DOHH2 (cell line): ENCODE measurements around the gene P2RX7.

ENCODE experiments used
- H3F3A ChIP-seq: fragments of 200-600 bp; sonication (generic), shearing (Covaris generic); 2 replicates; pipeline ENCODE4 v1.6.0; 2016; ENCODE audit warnings: antibody characterized with exemption, mild to moderate bottlenecking; ENCODE audit not compliant: control insufficient read depth, insufficient read depth
- H3K27ac ChIP-seq: fragments of 200-600 bp; sonication (generic); 2 replicates; pipeline ENCODE4 v1.5.1; 2014; ENCODE audit warnings: low read depth, mild to moderate bottlenecking, low read length, moderate library complexity
- H3K27me3 ChIP-seq: fragments of 200-600 bp; sonication (generic); 2 replicates; pipeline ENCODE4 v1.6.1; 2014; ENCODE audit warnings: mild to moderate bottlenecking, low read length, mixed read lengths; ENCODE audit not compliant: control insufficient read depth
- H3K36me3 ChIP-seq: fragments of 200-600 bp; sonication (generic); 2 replicates; pipeline ENCODE4 v1.6.1; 2014; ENCODE audit warnings: mild to moderate bottlenecking, low read length, moderate library complexity, mixed read lengths; ENCODE audit not compliant: control insufficient read depth
- H3K4me1 ChIP-seq: fragments of 200-600 bp; sonication (generic); 2 replicates; pipeline ENCODE4 v1.6.1; 2014; ENCODE audit warnings: mild to moderate bottlenecking, low read length, mixed read lengths; ENCODE audit not compliant: control insufficient read depth
- H3K4me2 ChIP-seq: fragments of 200-600 bp; sonication (generic); 2 replicates; pipeline ENCODE4 v1.6.0; 2014; ENCODE audit warnings: mild to moderate bottlenecking, low read length, moderate library complexity
- H3K4me3 ChIP-seq: fragments of 200-600 bp; sonication (generic); 2 replicates; pipeline ENCODE4 v1.5.1; 2014; ENCODE audit warnings: mild to moderate bottlenecking, low read length, mixed read lengths
- H3K79me2 ChIP-seq: fragments of 200-600 bp; sonication (generic); 2 replicates; pipeline ENCODE4 v1.6.1; 2014; ENCODE audit warnings: mild to moderate bottlenecking, low read length, mixed read lengths; ENCODE audit not compliant: control insufficient read depth
- H3K9me2 ChIP-seq: fragments of 200-600 bp; sonication (generic); replicated peaks from 2 replicates; pipeline ENCODE4 v1.6.1; 2014; ENCODE audit warnings: mild to moderate bottlenecking, low read length, mixed read lengths; ENCODE audit not compliant: control insufficient read depth
- H3K9me3 ChIP-seq: fragments of 200-600 bp; sonication (generic); 2 replicates; pipeline ENCODE4 v1.6.1; 2014; ENCODE audit warnings: antibody characterized with exemption, low read length, mixed read lengths; ENCODE audit not compliant: control insufficient read depth, insufficient read depth
- H4K20me1 ChIP-seq: fragments of 200-600 bp; sonication (generic); 2 replicates; pipeline ENCODE4 v1.6.0; 2014; ENCODE audit warnings: low read depth, mild to moderate bottlenecking, antibody characterized with exemption, low read length, moderate library complexity; ENCODE audit not compliant: control insufficient read depth, insufficient read depth
- EZH2phosphoT487 ChIP-seq: fragments of 200-600 bp; sonication (generic); IDR thresholded peaks from 2 replicates; pipeline ENCODE4 v1.6.1; 2017; ENCODE audit warnings: borderline replicate concordance, mild to moderate bottlenecking, antibody characterized with exemption, low read length, moderate library complexity, mixed read lengths
- TF ChIP-seq, protein P1 (sequence below): fragments of 200-600 bp; sonication (generic); IDR thresholded peaks from one replicate; pipeline ENCODE4 v1.5.1; 2014; ENCODE audit warnings: antibody characterized with exemption, mild to moderate bottlenecking, low read depth, low read length; ENCODE audit not compliant: poor library complexity, severe bottlenecking

Gene P2RX7

DNA sequence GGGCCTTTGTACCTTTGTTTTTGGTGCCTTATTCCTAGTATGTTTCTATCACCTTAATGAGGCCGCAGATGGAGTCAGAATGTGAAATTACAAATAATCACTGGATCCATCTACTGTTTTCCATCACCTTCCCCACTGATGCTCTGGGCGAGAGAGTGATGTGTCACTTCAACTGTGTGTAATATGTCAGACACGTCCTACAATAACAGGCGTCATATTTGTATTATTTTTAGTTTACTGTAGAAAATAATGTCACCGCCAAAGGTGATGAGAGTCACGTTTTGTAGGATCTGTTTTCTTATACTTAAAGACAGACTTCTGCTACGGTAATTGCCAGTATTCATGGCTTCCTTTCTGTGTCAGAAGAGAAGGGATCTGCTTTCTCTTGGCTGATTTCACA, 54.8 kb downstream of the P2RX7 start:
- H3F3A ChIP-seq: no peaks in the 10 kb centered on the region
- H3K36me3 ChIP-seq: no peaks in the 10 kb centered on the region
- no peaks in the 10 kb centered on the region for H3K27me3 ChIP-seq
- TF ChIP-seq, protein P1, sequence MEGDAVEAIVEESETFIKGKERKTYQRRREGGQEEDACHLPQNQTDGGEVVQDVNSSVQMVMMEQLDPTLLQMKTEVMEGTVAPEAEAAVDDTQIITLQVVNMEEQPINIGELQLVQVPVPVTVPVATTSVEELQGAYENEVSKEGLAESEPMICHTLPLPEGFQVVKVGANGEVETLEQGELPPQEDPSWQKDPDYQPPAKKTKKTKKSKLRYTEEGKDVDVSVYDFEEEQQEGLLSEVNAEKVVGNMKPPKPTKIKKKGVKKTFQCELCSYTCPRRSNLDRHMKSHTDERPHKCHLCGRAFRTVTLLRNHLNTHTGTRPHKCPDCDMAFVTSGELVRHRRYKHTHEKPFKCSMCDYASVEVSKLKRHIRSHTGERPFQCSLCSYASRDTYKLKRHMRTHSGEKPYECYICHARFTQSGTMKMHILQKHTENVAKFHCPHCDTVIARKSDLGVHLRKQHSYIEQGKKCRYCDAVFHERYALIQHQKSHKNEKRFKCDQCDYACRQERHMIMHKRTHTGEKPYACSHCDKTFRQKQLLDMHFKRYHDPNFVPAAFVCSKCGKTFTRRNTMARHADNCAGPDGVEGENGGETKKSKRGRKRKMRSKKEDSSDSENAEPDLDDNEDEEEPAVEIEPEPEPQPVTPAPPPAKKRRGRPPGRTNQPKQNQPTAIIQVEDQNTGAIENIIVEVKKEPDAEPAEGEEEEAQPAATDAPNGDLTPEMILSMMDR: no peak
- TF ChIP-seq EZH2phosphoT487: no peak
- H3K9me3 ChIP-seq: no peaks in the 10 kb centered on the region
- no peaks in the 10 kb centered on the region for H4K20me1 ChIP-seq
- H3K27ac ChIP-seq: no peak overlapping the region
- peaks cover 14% of the 10 kb centered on the region for H3K4me1 ChIP-seq
- no peaks in the 10 kb centered on the region for H3K9me2 ChIP-seq
- no peak overlapping the region for H3K4me2 ChIP-seq
- no peak overlapping the region for H3K4me3 ChIP-seq
- H3K79me2 ChIP-seq: no peaks in the 10 kb centered on the region

DNA sequence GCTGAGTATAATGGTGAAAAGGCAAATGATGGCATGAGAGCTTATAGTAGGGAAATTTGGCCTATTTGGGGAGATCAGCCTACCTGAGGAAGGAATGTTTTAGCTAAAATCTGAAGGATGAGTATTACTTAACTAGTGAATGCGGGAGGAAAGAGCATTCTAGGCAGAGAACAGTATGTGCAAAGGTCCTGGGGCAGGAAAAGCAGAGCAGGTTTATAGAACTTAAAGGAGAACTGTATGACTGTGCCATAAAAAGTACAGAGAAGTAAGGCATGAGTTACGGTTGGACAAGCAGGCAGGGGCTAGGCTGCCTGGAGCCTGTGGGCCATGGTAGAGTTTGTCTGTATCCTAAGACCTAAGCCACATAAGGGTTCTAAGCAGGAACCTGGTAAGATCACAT, 55.6 kb downstream of the P2RX7 start:
- Histone ChIP-seq H3K9me2 (no peaks in the 10 kb centered on the region), H3K79me2 (no peaks in the 10 kb centered on the region), H3K27ac (no peak overlapping the region), H3K9me3 (no peaks in the 10 kb centered on the region), H3K4me1 (peaks cover 13% of the 10 kb centered on the region), H4K20me1 (no peaks in the 10 kb centered on the region), H3K27me3 (no peaks in the 10 kb centered on the region), H3K4me2 (no peak overlapping the region), H3K36me3 (no peaks in the 10 kb centered on the region), H3F3A (no peaks in the 10 kb centered on the region), H3K4me3 (no peak overlapping the region)
- no peak for TF ChIP-seq EZH2phosphoT487
- TF ChIP-seq, protein P1: no peak

DNA sequence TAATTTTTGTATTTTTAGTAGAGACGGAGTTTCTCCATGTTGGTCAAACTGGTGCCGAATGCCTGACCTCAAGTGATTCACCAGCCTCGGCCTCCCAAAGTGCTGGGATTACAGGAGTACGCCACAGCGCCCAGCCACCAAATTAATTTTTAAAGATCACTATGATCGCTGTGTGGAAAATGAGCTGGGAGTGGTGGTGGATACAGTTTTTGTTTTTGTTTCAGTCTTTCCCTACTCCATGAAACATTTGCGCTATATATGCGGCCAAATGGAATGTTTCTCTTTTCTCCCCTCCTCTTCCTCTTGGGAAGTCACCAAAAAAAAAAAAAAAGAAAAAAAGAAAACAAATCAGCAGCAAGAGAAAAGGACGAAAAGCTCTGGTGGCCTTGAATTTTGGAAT, 56.5 kb downstream of the P2RX7 start:
- no peak overlapping the region for H3K4me2 ChIP-seq
- peaks cover 13% of the 10 kb centered on the region for H3K4me1 ChIP-seq
- no peaks in the 10 kb centered on the region for H4K20me1 ChIP-seq

More for the DNA sequence above, 56.5 kb downstream of the P2RX7 start:
- TF ChIP-seq, protein P1: no peak
- TF ChIP-seq EZH2phosphoT487: no peak
- H3K4me3 ChIP-seq: no peak overlapping the region
- no peak overlapping the region for H3K27ac ChIP-seq
- no peaks in the 10 kb centered on the region for H3K9me3 ChIP-seq
- H3K79me2 ChIP-seq: no peaks in the 10 kb centered on the region
- H3F3A ChIP-seq: no peaks in the 10 kb centered on the region
- no peaks in the 10 kb centered on the region for H3K27me3 ChIP-seq
- H3K9me2 ChIP-seq: no peaks in the 10 kb centered on the region
- H3K36me3 ChIP-seq: no peaks in the 10 kb centered on the region
